Ecto neural progenitor cell (in vitro differentiated cells): Measurements from ENCODE around the gene DYRK2.

ENCODE experiments used
- DNase-seq: peaks from one replicate; pipeline ENCODE4 v3.0.0-alpha.2; 2018; ENCODE audit warnings: low spot score

The DYRK2 gene

GRCh38 chr12:67648521-67649260 is at the start of gene DYRK2:
Gene DYRK2, plus strand, starts transcription at chr12:67648745. Its CDS starts 389 bp downstream, at chr12:67649134.
- peak; percentile 92 for DNase-seq

- no peak for DNase-seq
Observed at GRCh38 chr12:67599691-67600090, 48.9 kb upstream of the DYRK2 start.

- no peak for DNase-seq
Observed at GRCh38 chr12:67601126-67601525, 47.4 kb upstream of the DYRK2 start.

- no peak for DNase-seq
Observed at GRCh38 chr12:67609226-67609870, 39.2 kb upstream of the DYRK2 start.

GRCh38 chr12:67613040-67613439 is 35.5 kb upstream of the DYRK2 start:
- no peak for DNase-seq

GRCh38 chr12:67617629-67618028 is 30.9 kb upstream of the DYRK2 start:
- DNase-seq = no peak

- DNase-seq = no peak
Observed at GRCh38 chr12:67618303-67618702, 30.2 kb upstream of the DYRK2 start.

GRCh38 chr12:67621112-67621511 is 27.4 kb upstream of the DYRK2 start:
- DNase-seq = no peak

- no peak for DNase-seq
Observed at GRCh38 chr12:67621926-67622325, 26.6 kb upstream of the DYRK2 start.

- no peak for DNase-seq
Observed at GRCh38 chr12:67623259-67623658, 25.3 kb upstream of the DYRK2 start.

- DNase-seq = no peak
Observed at GRCh38 chr12:67624355-67624754, 24.2 kb upstream of the DYRK2 start.

GRCh38 chr12:67625004-67625403 is 23.5 kb upstream of the DYRK2 start:
- DNase-seq = no peak

GRCh38 chr12:67626156-67626555 is 22.4 kb upstream of the DYRK2 start:
- DNase-seq = no peak

- no peak for DNase-seq
Observed at GRCh38 chr12:67630373-67631088, 18.0 kb upstream of the DYRK2 start.

- no peak for DNase-seq
Observed at GRCh38 chr12:67632005-67632404, 16.5 kb upstream of the DYRK2 start.

- no peak for DNase-seq
Observed at GRCh38 chr12:67633024-67633610, 15.4 kb upstream of the DYRK2 start.

- no peak for DNase-seq
Observed at GRCh38 chr12:67633708-67634107, 14.8 kb upstream of the DYRK2 start.

GRCh38 chr12:67634303-67634761 is 14.2 kb upstream of the DYRK2 start:
- DNase-seq = no peak

- no peak for DNase-seq
Observed at GRCh38 chr12:67637718-67638117, 10.8 kb upstream of the DYRK2 start.

- no peak for DNase-seq
Observed at GRCh38 chr12:67638694-67639093, 9.9 kb upstream of the DYRK2 start.

GRCh38 chr12:67640863-67641262 is 7.7 kb upstream of the DYRK2 start:
- DNase-seq = no peak

- DNase-seq = no peak
Observed at GRCh38 chr12:67645126-67645525, 3.4 kb upstream of the DYRK2 start.

- no peak for DNase-seq
Observed at GRCh38 chr12:67645601-67646000, 2.9 kb upstream of the DYRK2 start.
